ENCODE measurements around the gene ARHGEF19. TPM values are rescaled to one million over a fixed set of nuclear protein-coding genes. Genes with fewer than 3 reads are reported as not detected.

ARHGEF19 gene
- total RNA-seq, 1 experiment from 2014 or later, result 38.5 TPM

DNA sequence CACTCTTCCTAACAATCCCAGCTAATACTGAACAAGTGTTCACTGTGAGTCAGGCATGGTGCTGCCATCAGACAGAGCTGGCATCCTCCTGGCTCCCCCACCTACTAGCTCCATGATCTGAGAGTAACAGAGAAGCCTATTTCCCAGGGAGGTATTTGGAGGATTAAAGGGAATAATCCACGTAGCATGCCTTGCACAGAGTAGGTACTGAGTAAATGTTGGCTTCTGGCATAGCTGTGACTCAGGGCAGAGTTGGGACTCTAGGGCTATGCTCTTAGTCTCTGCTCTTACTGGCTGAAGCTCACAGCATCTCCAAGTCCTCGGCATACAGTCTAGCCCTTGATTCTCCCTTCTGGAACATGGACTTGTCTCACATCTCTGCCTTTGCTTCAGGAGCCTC is 8.2 kb downstream of the ARHGEF19 start:
- no peak for DNase-seq
- ChIA-PET CTCF (no interaction called here), POLR2A (ENCODE audit: unreplicated experiment) (no interaction called here)
- H2AFZ ChIP-seq, result no peak overlapping the region
- H4K20me1 ChIP-seq (ENCODE audit: insufficient read depth), result no peaks in the 10 kb centered on the region
- H3K9me3 ChIP-seq (ENCODE audit: insufficient read depth, low read depth), result no peaks in the 10 kb centered on the region
- H3K36me3 ChIP-seq (ENCODE audit: low read depth), result no peaks in the 10 kb centered on the region
- no peaks in the 10 kb centered on the region for H3K27me3 ChIP-seq (ENCODE audit: insufficient read depth, low read depth)
- intact Hi-C loops (cut with micrococcal nuclease; ENCODE audit: unreplicated experiment), result no loop called here
- H3K27ac ChIP-seq, result no peak overlapping the region
- no TSS peak for BruUV-seq (replicated peaks)
- H3K9me2 ChIP-seq (ENCODE audit: insufficient read depth), result no peaks in the 10 kb centered on the region
- TF ChIP-seq EZH2 (IDR thresholded peaks at IDR 0.05; ENCODE audit: low read depth) (no peak), CTCF (conservative IDR thresholded peaks at IDR 0.05) (no peak)
- H3K4me2 ChIP-seq, result no peak overlapping the region
- H3F3A ChIP-seq (ENCODE audit: insufficient read depth, low read depth), result peaks cover 5% of the 10 kb centered on the region; the same call in 1 of the 2 replicates
- peaks cover 3% of the 10 kb centered on the region; the same call in 1 of the 2 replicates for H3K79me2 ChIP-seq (ENCODE audit: low read depth)
- peaks cover 16% of the 10 kb centered on the region for H3K4me1 ChIP-seq (replicated peaks; ENCODE audit: insufficient read depth)
- no peak overlapping the region for H3K4me3 ChIP-seq

- no TSS peak for BruUV-seq (replicated peaks)
- CTCF ChIA-PET, result no interaction called here
- no peaks in the 10 kb centered on the region for H3K36me3 ChIP-seq (ENCODE audit: low read depth)
- intact Hi-C loops (cut with micrococcal nuclease; ENCODE audit: unreplicated experiment), result no loop called here
- no peak overlapping the region for H2AFZ ChIP-seq
- no peaks in the 10 kb centered on the region for H3K9me2 ChIP-seq (ENCODE audit: insufficient read depth)
- no peak overlapping the region for H3K4me2 ChIP-seq
- H3K4me1 ChIP-seq (replicated peaks; ENCODE audit: insufficient read depth), result peaks cover 10% of the 10 kb centered on the region
- no peak overlapping the region for H3K4me3 ChIP-seq
- peaks cover 3% of the 10 kb centered on the region; the same call in 1 of the 2 replicates for H3K79me2 ChIP-seq (ENCODE audit: low read depth)
- no peaks in the 10 kb centered on the region for H3K27me3 ChIP-seq (ENCODE audit: insufficient read depth, low read depth)
- H3F3A ChIP-seq (ENCODE audit: insufficient read depth, low read depth), result peaks cover 5% of the 10 kb centered on the region; the same call in 1 of the 2 replicates
- no peaks in the 10 kb centered on the region for H4K20me1 ChIP-seq (ENCODE audit: insufficient read depth)
- no peak for DNase-seq
- no peak for TF ChIP-seq CTCF (conservative IDR thresholded peaks at IDR 0.05)
- TF ChIP-seq EZH2 (IDR thresholded peaks at IDR 0.05; ENCODE audit: low read depth), result no peak
- H3K27ac ChIP-seq, result no peak overlapping the region
- POLR2A ChIA-PET (ENCODE audit: unreplicated experiment), result no interaction called here
- H3K9me3 ChIP-seq (ENCODE audit: insufficient read depth, low read depth), result no peaks in the 10 kb centered on the region
Measured at GRCh38 chr1:16203550-16203949, 8.9 kb downstream of the ARHGEF19 start.

DNA sequence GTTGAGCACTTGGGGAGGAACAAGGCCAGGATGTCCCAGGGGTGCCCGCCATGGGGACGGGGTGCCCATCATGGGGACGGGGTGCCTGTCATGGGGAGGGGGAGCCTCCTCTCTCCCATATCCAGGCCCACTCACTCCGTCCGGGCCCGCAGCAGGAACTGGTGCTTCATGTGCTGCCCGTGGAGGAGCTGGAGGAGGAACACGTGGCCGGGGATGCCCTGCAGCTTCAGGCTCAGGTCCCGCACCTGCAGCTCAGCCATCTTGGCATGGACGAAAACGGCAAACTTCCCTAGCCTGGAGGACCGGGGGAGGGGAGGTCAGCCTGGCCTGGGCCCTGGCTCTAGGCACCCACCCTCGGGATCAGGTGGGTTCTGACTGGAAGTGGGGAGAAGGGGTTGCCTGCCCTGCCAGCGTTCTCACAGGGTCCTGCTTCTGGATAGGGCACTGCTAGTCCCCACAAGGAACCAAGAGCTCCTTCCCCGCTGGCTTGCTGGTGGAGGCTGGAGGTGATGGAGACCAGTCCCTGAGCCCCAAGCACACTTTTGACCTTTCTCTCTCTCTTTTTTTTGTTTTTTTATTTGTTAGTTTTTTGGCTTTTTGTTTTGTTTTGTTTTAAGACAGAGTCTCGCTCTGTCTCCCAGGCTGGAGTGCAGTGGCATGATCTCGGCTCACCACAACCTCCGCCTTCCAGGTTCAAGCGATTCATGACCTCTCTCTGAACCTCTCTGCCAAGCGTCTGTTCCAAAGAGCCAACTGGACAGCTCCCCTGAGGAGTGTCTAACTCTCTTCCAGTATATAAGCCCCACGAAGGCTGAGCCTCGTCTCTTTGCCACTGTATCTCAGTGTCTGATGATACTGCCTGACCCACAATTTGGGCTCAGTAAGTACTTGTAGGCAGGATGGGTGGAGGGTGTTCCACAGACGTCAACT is 9.9 kb downstream of the ARHGEF19 start:
- Histone ChIP-seq H3K9me2 (ENCODE audit: insufficient read depth) (no peaks in the 10 kb centered on the region), H3K27ac (no peak overlapping the region), H4K20me1 (ENCODE audit: insufficient read depth) (no peaks in the 10 kb centered on the region), H3K4me3 (no peak overlapping the region), H3K9me3 (ENCODE audit: insufficient read depth, low read depth) (no peaks in the 10 kb centered on the region), H3K79me2 (ENCODE audit: low read depth) (peaks cover 3% of the 10 kb centered on the region; the same call in 1 of the 2 replicates), H3F3A (ENCODE audit: insufficient read depth, low read depth) (peaks cover 5% of the 10 kb centered on the region; the same call in 1 of the 2 replicates), H2AFZ (no peak overlapping the region), H3K36me3 (ENCODE audit: low read depth) (no peaks in the 10 kb centered on the region), H3K27me3 (ENCODE audit: insufficient read depth, low read depth) (no peaks in the 10 kb centered on the region), H3K4me2 (no peak overlapping the region), H3K4me1 (replicated peaks; ENCODE audit: insufficient read depth) (no peaks in the 10 kb centered on the region)
- ChIA-PET POLR2A (ENCODE audit: unreplicated experiment) (no interaction called here), CTCF (interaction anchor here (0.7 kb wide), 1 partner anchor 142 kb away, joined by 6 read pairs; no protein-coding TSS in a partner anchor)
- no peak for TF ChIP-seq EZH2 (IDR thresholded peaks at IDR 0.05; ENCODE audit: low read depth)
- TF ChIP-seq CTCF (conservative IDR thresholded peaks at IDR 0.05), result no peak
- no TSS peak for BruUV-seq (replicated peaks)
- intact Hi-C loops (cut with micrococcal nuclease; ENCODE audit: unreplicated experiment), result no loop called here
- DNase-seq, result no peak
